ENCODE measurements around the gene MPDU1. TPM values are rescaled to one million over a fixed set of nuclear protein-coding genes. Genes with fewer than 3 reads are reported as not detected.

The MPDU1 gene
- total RNA-seq, 1 experiment from 2014 or later = 57.0 TPM

DNA sequence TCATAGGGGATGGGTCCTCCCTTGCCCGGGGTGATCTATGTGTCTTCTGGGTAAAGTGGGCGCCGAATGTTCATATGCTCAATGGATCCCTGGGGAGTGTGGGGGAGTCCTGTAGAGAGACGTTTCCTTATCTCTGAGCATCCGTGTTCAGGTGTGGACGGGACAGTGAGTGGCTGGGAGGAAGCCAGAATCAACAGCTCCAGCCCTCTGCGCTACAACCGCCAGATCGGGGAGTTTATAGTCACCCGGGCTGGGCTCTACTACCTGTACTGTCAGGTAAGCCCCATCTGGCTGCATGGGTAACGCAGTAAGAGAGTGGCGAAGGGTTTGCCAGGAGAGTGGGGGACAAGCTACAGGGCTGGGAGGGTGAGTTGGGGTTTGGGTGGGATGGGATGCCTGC lies 27.0 kb upstream of the MPDU1 start (continued):
- TF ChIP-seq, protein P1, sequence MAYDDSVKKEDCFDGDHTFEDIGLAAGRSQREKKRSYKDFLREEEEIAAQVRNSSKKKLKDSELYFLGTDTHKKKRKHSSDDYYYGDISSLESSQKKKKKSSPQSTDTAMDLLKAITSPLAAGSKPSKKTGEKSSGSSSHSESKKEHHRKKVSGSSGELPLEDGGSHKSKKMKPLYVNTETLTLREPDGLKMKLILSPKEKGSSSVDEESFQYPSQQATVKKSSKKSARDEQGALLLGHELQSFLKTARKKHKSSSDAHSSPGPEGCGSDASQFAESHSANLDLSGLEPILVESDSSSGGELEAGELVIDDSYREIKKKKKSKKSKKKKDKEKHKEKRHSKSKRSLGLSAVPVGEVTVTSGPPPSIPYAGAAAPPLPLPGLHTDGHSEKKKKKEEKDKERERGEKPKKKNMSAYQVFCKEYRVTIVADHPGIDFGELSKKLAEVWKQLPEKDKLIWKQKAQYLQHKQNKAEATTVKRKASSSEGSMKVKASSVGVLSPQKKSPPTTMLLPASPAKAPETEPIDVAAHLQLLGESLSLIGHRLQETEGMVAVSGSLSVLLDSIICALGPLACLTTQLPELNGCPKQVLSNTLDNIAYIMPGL (CRISPR knock-in tag; IDR thresholded peaks at IDR 0.05) = no peak
- no peak for TF ChIP-seq NFE2L1 (CRISPR knock-in tag; IDR thresholded peaks at IDR 0.05)
- no peak for TF ChIP-seq NR2C2 (CRISPR knock-in tag; IDR thresholded peaks at IDR 0.05)
- TF ChIP-seq PRDM15 (CRISPR knock-in tag; IDR thresholded peaks at IDR 0.05) = no peak
- TF ChIP-seq E2F5 (CRISPR knock-in tag; IDR thresholded peaks at IDR 0.05) = no peak

DNA sequence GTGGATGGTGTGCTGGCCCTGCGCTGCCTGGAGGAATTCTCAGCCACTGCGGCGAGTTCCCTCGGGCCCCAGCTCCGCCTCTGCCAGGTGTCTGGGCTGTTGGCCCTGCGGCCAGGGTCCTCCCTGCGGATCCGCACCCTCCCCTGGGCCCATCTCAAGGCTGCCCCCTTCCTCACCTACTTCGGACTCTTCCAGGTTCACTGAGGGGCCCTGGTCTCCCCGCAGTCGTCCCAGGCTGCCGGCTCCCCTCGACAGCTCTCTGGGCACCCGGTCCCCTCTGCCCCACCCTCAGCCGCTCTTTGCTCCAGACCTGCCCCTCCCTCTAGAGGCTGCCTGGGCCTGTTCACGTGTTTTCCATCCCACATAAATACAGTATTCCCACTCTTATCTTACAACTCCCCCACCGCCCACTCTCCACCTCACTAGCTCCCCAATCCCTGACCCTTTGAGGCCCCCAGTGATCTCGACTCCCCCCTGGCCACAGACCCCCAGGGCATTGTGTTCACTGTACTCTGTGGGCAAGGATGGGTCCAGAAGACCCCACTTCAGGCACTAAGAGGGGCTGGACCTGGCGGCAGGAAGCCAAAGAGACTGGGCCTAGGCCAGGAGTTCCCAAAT lies 26.4 kb upstream of the MPDU1 start:
- H3K4me1 Mint-ChIP-seq = peaks cover 53% of the 10 kb centered on the region
- ChIA-PET POLR2A (interaction anchor here (0.8 to 1.2 kb wide), 2 partner anchors 15 to 20 kb away, joined by 3 to 4 read pairs; no protein-coding TSS in a partner anchor), CTCF (interaction anchor here (0.6 to 3.3 kb wide), 24 partner anchors 9 to 522 kb away, joined by 3 to 31 read pairs (median 5); partner anchors contain the start of genes CHRNB1, FGF11, FXR2 and PLSCR3)
- peak overlapping the region; percentile 25; the same call in 1 of the 2 replicates for H3K4me3 Mint-ChIP-seq
- no peaks in the 10 kb centered on the region for H3K9me3 Mint-ChIP-seq
- ATAC-seq (no peak; the same call in 1 of the 2 replicates), DNase-seq (ENCODE audit: low spot score) (no peak)
- no peaks in the 10 kb centered on the region for H3K36me3 Mint-ChIP-seq
- TF ChIP-seq, protein P2, sequence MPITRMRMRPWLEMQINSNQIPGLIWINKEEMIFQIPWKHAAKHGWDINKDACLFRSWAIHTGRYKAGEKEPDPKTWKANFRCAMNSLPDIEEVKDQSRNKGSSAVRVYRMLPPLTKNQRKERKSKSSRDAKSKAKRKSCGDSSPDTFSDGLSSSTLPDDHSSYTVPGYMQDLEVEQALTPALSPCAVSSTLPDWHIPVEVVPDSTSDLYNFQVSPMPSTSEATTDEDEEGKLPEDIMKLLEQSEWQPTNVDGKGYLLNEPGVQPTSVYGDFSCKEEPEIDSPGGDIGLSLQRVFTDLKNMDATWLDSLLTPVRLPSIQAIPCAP (CRISPR knock-in tag; IDR thresholded peaks at IDR 0.05) = no peak
- no peak for TF ChIP-seq MLX (CRISPR knock-in tag; IDR thresholded peaks at IDR 0.05)
- 0 out of 2 replicates have a peak, but pooled peaks have one; percentile 63 for TF ChIP-seq ZNF121 (CRISPR knock-in tag; IDR thresholded peaks at IDR 0.05)
- no peak for TF ChIP-seq ZNF396 (CRISPR knock-in tag; IDR thresholded peaks at IDR 0.05; ENCODE audit: borderline replicate concordance)
- TF ChIP-seq MYBL2 (CRISPR knock-in tag; IDR thresholded peaks at IDR 0.05) = no peak
- no peak for TF ChIP-seq FOXP4 (CRISPR knock-in tag; IDR thresholded peaks at IDR 0.05)
- H3K27ac Mint-ChIP-seq = no peak overlapping the region
- no peaks in the 10 kb centered on the region; the same call in 1 of the 2 replicates for H3K27me3 Mint-ChIP-seq (ENCODE audit: low read depth)
